Stimulated activated CD8-positive, alpha-beta memory T cell treated with anti-CD3 and anti-CD28 coated beads, Interleukin-15, amount 100 ng/mL, for 4 hours (primary cell): ENCODE results near the gene PRKG1.
"Not testable (repeated sequence)": the region's sequence is repeated elsewhere in the genome, so short reads cannot be mapped to it uniquely, and the experiment has no call there.

Source experiments
- DNase-seq, 2 donors: peaks; one replicate each; pipeline ENCODE4 v3.0.0-alpha.2; 2020; ENCODE audit warnings: low read depth in 2 of 2

The PRKG1 gene

GRCh38 chr10:51427758-51428157, 353.5 kb downstream of the PRKG1 start:
- no peak for DNase-seq

GRCh38 chr10:51430506-51430905, 356.2 kb downstream of the PRKG1 start:
- no peak for DNase-seq

GRCh38 chr10:51433949-51434475, 359.7 kb downstream of the PRKG1 start:
- DNase-seq = no peak

- DNase-seq = no peak
Observed at GRCh38 chr10:51436805-51437204, 362.5 kb downstream of the PRKG1 start.

- DNase-seq = no peak
Observed at GRCh38 chr10:51439645-51440044, 365.4 kb downstream of the PRKG1 start.

- no peak for DNase-seq
Observed at GRCh38 chr10:51445588-51445987, 371.3 kb downstream of the PRKG1 start.

GRCh38 chr10:51447119-51447518, 372.8 kb downstream of the PRKG1 start:
- no peak for DNase-seq

- not testable (repeated sequence) for DNase-seq
Observed at GRCh38 chr10:51455762-51456161, 381.5 kb downstream of the PRKG1 start.

- no peak for DNase-seq
Observed at GRCh38 chr10:51459476-51459875, 385.2 kb downstream of the PRKG1 start.

GRCh38 chr10:51462076-51462779, 387.9 kb downstream of the PRKG1 start:
- no peak for DNase-seq

- no peak for DNase-seq
Observed at GRCh38 chr10:51468424-51468823, 394.1 kb downstream of the PRKG1 start.

- no peak for DNase-seq
Observed at GRCh38 chr10:51469686-51470085, 395.4 kb downstream of the PRKG1 start.

- no peak for DNase-seq
Observed at GRCh38 chr10:51471271-51471670, 397.0 kb downstream of the PRKG1 start.

- no peak for DNase-seq
Observed at GRCh38 chr10:51472154-51472553, 397.9 kb downstream of the PRKG1 start.

GRCh38 chr10:51479711-51480110, 405.4 kb downstream of the PRKG1 start:
- DNase-seq = no peak

GRCh38 chr10:51485668-51486067, 411.4 kb downstream of the PRKG1 start:
- no peak for DNase-seq

GRCh38 chr10:51487576-51487975, 413.3 kb downstream of the PRKG1 start:
- DNase-seq = no peak

GRCh38 chr10:51488766-51489408, 414.6 kb downstream of the PRKG1 start:
- DNase-seq = no peak

- DNase-seq = no peak
Observed at GRCh38 chr10:51498424-51498823, 424.1 kb downstream of the PRKG1 start.

GRCh38 chr10:51501396-51501795, 427.1 kb downstream of the PRKG1 start:
- no peak for DNase-seq

GRCh38 chr10:51502124-51502523, 427.8 kb downstream of the PRKG1 start:
- DNase-seq = no peak

- DNase-seq = no peak
Observed at GRCh38 chr10:51503378-51503777, 429.1 kb downstream of the PRKG1 start.

- no peak for DNase-seq
Observed at GRCh38 chr10:51507476-51507875, 433.2 kb downstream of the PRKG1 start.
